Measurements from ENCODE around the gene SNPH.

DNA sequence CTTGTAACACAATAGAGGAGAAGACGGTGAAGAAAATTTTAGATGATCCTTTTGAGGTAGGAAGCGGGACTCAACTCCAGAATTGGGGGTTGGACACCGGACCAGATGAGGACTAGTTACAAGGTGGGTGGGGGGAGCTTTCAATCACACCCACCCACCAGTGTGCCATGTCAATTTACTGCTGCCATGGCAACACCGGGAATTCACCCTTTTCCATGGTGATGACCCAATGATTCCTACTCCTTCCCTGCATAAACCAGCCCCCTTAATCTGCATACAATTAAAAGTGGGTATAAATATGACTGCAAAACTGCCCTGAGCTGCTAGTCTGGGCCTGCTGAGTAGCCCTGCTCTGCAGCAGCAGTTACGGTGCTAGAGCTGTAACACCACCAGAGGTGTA is 25.5 kb upstream of the SNPH start:
- TF ChIP-seq, protein P1, sequence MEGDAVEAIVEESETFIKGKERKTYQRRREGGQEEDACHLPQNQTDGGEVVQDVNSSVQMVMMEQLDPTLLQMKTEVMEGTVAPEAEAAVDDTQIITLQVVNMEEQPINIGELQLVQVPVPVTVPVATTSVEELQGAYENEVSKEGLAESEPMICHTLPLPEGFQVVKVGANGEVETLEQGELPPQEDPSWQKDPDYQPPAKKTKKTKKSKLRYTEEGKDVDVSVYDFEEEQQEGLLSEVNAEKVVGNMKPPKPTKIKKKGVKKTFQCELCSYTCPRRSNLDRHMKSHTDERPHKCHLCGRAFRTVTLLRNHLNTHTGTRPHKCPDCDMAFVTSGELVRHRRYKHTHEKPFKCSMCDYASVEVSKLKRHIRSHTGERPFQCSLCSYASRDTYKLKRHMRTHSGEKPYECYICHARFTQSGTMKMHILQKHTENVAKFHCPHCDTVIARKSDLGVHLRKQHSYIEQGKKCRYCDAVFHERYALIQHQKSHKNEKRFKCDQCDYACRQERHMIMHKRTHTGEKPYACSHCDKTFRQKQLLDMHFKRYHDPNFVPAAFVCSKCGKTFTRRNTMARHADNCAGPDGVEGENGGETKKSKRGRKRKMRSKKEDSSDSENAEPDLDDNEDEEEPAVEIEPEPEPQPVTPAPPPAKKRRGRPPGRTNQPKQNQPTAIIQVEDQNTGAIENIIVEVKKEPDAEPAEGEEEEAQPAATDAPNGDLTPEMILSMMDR (IDR thresholded peaks at IDR 0.05), result no peak
- TF ChIP-seq POLR2AphosphoS5 (IDR thresholded peaks at IDR 0.05), result no peak
